Stimulated activated CD4-positive, alpha-beta T cell treated with anti-CD3 and anti-CD28 coated beads, Interleukin-2, amount 100 ng/mL, for 4 hours (primary cell): ENCODE results near the gene PSMG3.
"Not testable (repeated sequence)": the region's sequence is repeated elsewhere in the genome, so short reads cannot be mapped to it uniquely, and the experiment has no call there.

Source experiments
- DNase-seq: peaks from one replicate; pipeline ENCODE4 v3.0.0-alpha.2; 2020; ENCODE audit warnings: low read depth

The PSMG3 gene

GRCh38 chr7:1533547-1534329 is 36.1 kb downstream of the PSMG3 start:
- no peak for DNase-seq

- DNase-seq = no peak
These were observed 36.6 kb downstream of the PSMG3 start for GRCh38 chr7:1533255-1533546.

- DNase-seq = peak; percentile 58
These were observed 37.2 kb downstream of the PSMG3 start for GRCh38 chr7:1532456-1533254.

- DNase-seq = no peak
These were observed 37.8 kb downstream of the PSMG3 start for GRCh38 chr7:1531979-1532455.

- DNase-seq = peak; percentile 29
These were observed 38.4 kb downstream of the PSMG3 start for GRCh38 chr7:1531263-1531978.

- DNase-seq = no peak
These were observed 38.9 kb downstream of the PSMG3 start for GRCh38 chr7:1530946-1531262.

GRCh38 chr7:1529383-1530116 is 40.3 kb downstream of the PSMG3 start:
- no peak for DNase-seq

GRCh38 chr7:1526271-1526754 is 43.5 kb downstream of the PSMG3 start:
- DNase-seq = no peak

- DNase-seq = no peak
These were observed 44.4 kb downstream of the PSMG3 start for GRCh38 chr7:1525409-1525808.

GRCh38 chr7:1523844-1524243 is 46.0 kb downstream of the PSMG3 start:
- no peak for DNase-seq

GRCh38 chr7:1523208-1523607 is 46.6 kb downstream of the PSMG3 start:
- no peak for DNase-seq

- no peak for DNase-seq
These were observed 48.4 kb downstream of the PSMG3 start for GRCh38 chr7:1521456-1521855.

GRCh38 chr7:1520539-1521234 is 49.1 kb downstream of the PSMG3 start:
- no peak for DNase-seq

GRCh38 chr7:1519322-1519922 is 50.4 kb downstream of the PSMG3 start:
- not testable (repeated sequence) for DNase-seq
